CD8-positive, alpha-beta memory T cell (primary cell): Measurements from ENCODE around the gene MRPS18A. TPM values are rescaled to one million over a fixed set of nuclear protein-coding genes. Genes with fewer than 3 reads are reported as not detected.

Experiments used
- CTCF ChIA-PET: fragments of 350-600 bp; sonication (Branson Sonifier 250); formaldehyde crosslinking; loops from one replicate; lab custom pipeline; 2021; ENCODE audit warnings: antibody characterized with exemption; lab: Charles Lee
- POLR2A ChIA-PET: fragments of 350-600 bp; sonication (Branson Sonifier 250); formaldehyde crosslinking; loops from one replicate; lab custom pipeline; 2021; ENCODE audit warnings: antibody characterized with exemption; lab: Charles Lee
- DNase-seq, 5 donors: peaks; one replicate each; pipeline versions ENCODE4 v3.0.0 to v3.0.0-alpha.2; 2020 to 2022; ENCODE audit warnings: mixed read lengths in 1 of 5
- H3K27ac ChIP-seq: one replicate; pipeline ENCODE4 v1.7.0; 2013; ENCODE audit warnings: low read depth, mild to moderate bottlenecking, low read length, moderate library complexity
- H3K27me3 ChIP-seq: 2 replicates; pipeline ENCODE4 v1.7.0; 2013; ENCODE audit warnings: low read length, mild to moderate bottlenecking; ENCODE audit not compliant: insufficient read depth, poor library complexity, severe bottlenecking
- H3K36me3 ChIP-seq: 2 replicates; pipeline ENCODE4 v1.7.0; 2013; ENCODE audit warnings: mild to moderate bottlenecking, low read length, moderate library complexity; ENCODE audit not compliant: insufficient read depth
- H3K4me1 ChIP-seq: 2 replicates; pipeline ENCODE4 v1.7.0; 2013; ENCODE audit warnings: mild to moderate bottlenecking, low read length, moderate library complexity; ENCODE audit not compliant: insufficient read depth
- H3K4me3 ChIP-seq: 2 replicates; pipeline ENCODE4 v1.7.0; 2013; ENCODE audit warnings: mild to moderate bottlenecking, low read length
- H3K9me3 ChIP-seq: 2 replicates; pipeline ENCODE4 v1.7.0; 2013; ENCODE audit warnings: mild to moderate bottlenecking, low read length
- H3K27ac Mint-ChIP-seq, 8 donors: one replicate each; pipeline ENCODE4 v1.8.0; 2020 to 2021; ENCODE audit warnings: mixed read lengths in 8 of 8, mild to moderate bottlenecking in 6 of 8, inconsistent platforms in 3 of 8, moderate library complexity in 3 of 8
- H3K27me3 Mint-ChIP-seq, 2 donors: one replicate each; pipeline ENCODE4 v1.8.0; 2020 to 2021; ENCODE audit warnings: mixed read lengths in 2 of 2, mild to moderate bottlenecking in 1 of 2, moderate library complexity in 1 of 2
- H3K36me3 Mint-ChIP-seq, 3 donors: one replicate each; pipeline ENCODE4 v1.8.0; 2020 to 2021; ENCODE audit warnings: mixed read lengths in 3 of 3, inconsistent platforms in 1 of 3, mild to moderate bottlenecking in 1 of 3
- H3K4me1 Mint-ChIP-seq, 3 donors: one replicate each; pipeline ENCODE4 v1.8.0; 2020 to 2021; ENCODE audit warnings: mixed read lengths in 3 of 3, inconsistent platforms in 1 of 3, mild to moderate bottlenecking in 1 of 3
- H3K4me3 Mint-ChIP-seq, 7 donors: one replicate each; pipeline ENCODE4 v1.8.0; 2020 to 2021; ENCODE audit warnings: mixed read lengths in 7 of 7, mild to moderate bottlenecking in 6 of 7, moderate library complexity in 4 of 7, inconsistent platforms in 2 of 7
- H3K9me3 Mint-ChIP-seq, 5 donors: one replicate each; pipeline ENCODE4 v1.8.0; 2020 to 2022; ENCODE audit warnings: mixed read lengths in 5 of 5, mild to moderate bottlenecking in 3 of 5, moderate library complexity in 2 of 5, inconsistent platforms in 1 of 5
- polyA plus RNA-seq: library from polyadenylated mRNA; unstranded; fragments of 300-500 nt; fragmentation: Illumina TruSeq; gene quantifications from one replicate; pipeline ENCODE4 v1.2.3, GENCODE V29; 2021
- total RNA-seq, 2 experiments: library from RNA; stranded (reverse); gene quantifications; one replicate each; pipeline ENCODE4 v1.2.3, GENCODE V29; 2021

Gene MRPS18A
- total and polyA plus RNA-seq, 3 experiments from 2014 or later = 60.4 to 65.2 (median 60.6) TPM

GRCh38 chr6:43729537-43729936, 41.9 kb upstream of the MRPS18A start:
- Mint-ChIP-seq H3K27me3 (no peaks in the 10 kb centered on the region), H3K4me3 (no peak overlapping the region), H3K9me3 (peaks cover 6 to 19% (median 17%) of the 10 kb centered on the region in 5 donors), H3K27ac (no peak overlapping the region), H3K4me1 (peaks cover 15 to 30% (median 29%) of the 10 kb centered on the region in 3 donors), H3K36me3 (peaks cover 0 to 7% (median 0%) of the 10 kb centered on the region in 3 donors)
- Histone ChIP-seq H3K36me3 (no peaks in the 10 kb centered on the region), H3K4me3 (no peak overlapping the region), H3K4me1 (peaks cover 24% of the 10 kb centered on the region), H3K9me3 (peaks cover 4% of the 10 kb centered on the region), H3K27ac (no peak overlapping the region), H3K27me3 (no peaks in the 10 kb centered on the region)
- DNase-seq = no peak
- ChIA-PET CTCF (no interaction called here), POLR2A (no interaction called here)

GRCh38 chr6:43728586-43728985, 41.0 kb upstream of the MRPS18A start:
- H3K4me1 Mint-ChIP-seq = peaks cover 23 to 33% (median 32%) of the 10 kb centered on the region in 3 donors
- H3K27ac ChIP-seq = no peak overlapping the region
- CTCF ChIA-PET = no interaction called here
- no peaks in the 10 kb centered on the region for H3K27me3 ChIP-seq
- peaks cover 26% of the 10 kb centered on the region for H3K4me1 ChIP-seq
- DNase-seq = no peak
- H3K36me3 Mint-ChIP-seq = peaks cover 0 to 7% (median 0%) of the 10 kb centered on the region in 3 donors
- H3K9me3 ChIP-seq = peaks cover 4% of the 10 kb centered on the region
- POLR2A ChIA-PET = no interaction called here
- H3K4me3 ChIP-seq = no peak overlapping the region
- H3K27me3 Mint-ChIP-seq = no peaks in the 10 kb centered on the region
- peak overlapping the region in 3 of 8 donors; percentile 10 to 93 (median 26) for H3K27ac Mint-ChIP-seq
- H3K4me3 Mint-ChIP-seq = no peak overlapping the region
- H3K36me3 ChIP-seq = no peaks in the 10 kb centered on the region
- H3K9me3 Mint-ChIP-seq = peaks cover 6 to 19% (median 17%) of the 10 kb centered on the region in 5 donors

- peaks cover 3 to 19% (median 17%) of the 10 kb centered on the region in 5 donors for H3K9me3 Mint-ChIP-seq
- ChIA-PET POLR2A (no interaction called here), CTCF (no interaction called here)
- peaks cover 23 to 33% (median 32%) of the 10 kb centered on the region in 3 donors for H3K4me1 Mint-ChIP-seq
- H3K27me3 Mint-ChIP-seq = no peaks in the 10 kb centered on the region
- no peak overlapping the region for H3K4me3 Mint-ChIP-seq
- peak overlapping the region in 5 of 8 donors; percentile 7 to 93 (median 59) for H3K27ac Mint-ChIP-seq
- Histone ChIP-seq H3K27me3 (no peaks in the 10 kb centered on the region), H3K27ac (no peak overlapping the region), H3K4me3 (no peak overlapping the region), H3K9me3 (peaks cover 4% of the 10 kb centered on the region), H3K4me1 (peaks cover 26% of the 10 kb centered on the region), H3K36me3 (no peaks in the 10 kb centered on the region)
- no peak for DNase-seq
- H3K36me3 Mint-ChIP-seq = peaks cover 0 to 4% (median 0%) of the 10 kb centered on the region in 3 donors
These were observed 40.0 kb upstream of the MRPS18A start for GRCh38 chr6:43727634-43728033.

GRCh38 chr6:43725643-43726580, 38.3 kb upstream of the MRPS18A start:
- no peaks in the 10 kb centered on the region for H3K36me3 ChIP-seq
- no peak for DNase-seq
- peak overlapping the region; percentile 62 to 94 (median 90) for H3K27ac Mint-ChIP-seq
- peaks cover 0 to 4% (median 0%) of the 10 kb centered on the region in 3 donors for H3K36me3 Mint-ChIP-seq
- H3K4me3 ChIP-seq = peak overlapping the region; percentile 24
- no peaks in the 10 kb centered on the region for H3K27me3 Mint-ChIP-seq
- peak overlapping the region; percentile 33 for H3K27ac ChIP-seq
- H3K4me3 Mint-ChIP-seq = peak overlapping the region in 6 of 7 donors; percentile 28 to 64 (median 50)
- peaks cover 26% of the 10 kb centered on the region for H3K4me1 ChIP-seq
- peaks cover under 1% of the 10 kb centered on the region for H3K9me3 ChIP-seq
- peaks cover 3 to 12% (median 8%) of the 10 kb centered on the region in 5 donors for H3K9me3 Mint-ChIP-seq
- H3K27me3 ChIP-seq = no peaks in the 10 kb centered on the region
- peaks cover 23 to 33% (median 28%) of the 10 kb centered on the region in 3 donors for H3K4me1 Mint-ChIP-seq
- ChIA-PET CTCF (interaction anchor here (1.7 to 2.6 kb wide), 5 partner anchors 14 to 353 kb away, joined by 5 to 32 read pairs (median 30); partner anchors contain the start of gene VEGFA), POLR2A (interaction anchor here (1.2 kb wide), 1 partner anchor 43 kb away, joined by 4 read pairs; no protein-coding TSS in a partner anchor)

- Histone ChIP-seq H3K4me3 (peak overlapping the region; percentile 24), H3K9me3 (no peaks in the 10 kb centered on the region), H3K36me3 (no peaks in the 10 kb centered on the region), H3K27ac (peak overlapping the region; percentile 43), H3K4me1 (peaks cover 26% of the 10 kb centered on the region), H3K27me3 (no peaks in the 10 kb centered on the region)
- Mint-ChIP-seq H3K4me3 (peak overlapping the region; percentile 47 to 80 (median 63)), H3K9me3 (peaks cover 0 to 7% (median 2%) of the 10 kb centered on the region in 5 donors), H3K4me1 (peaks cover 23 to 33% (median 28%) of the 10 kb centered on the region in 3 donors), H3K36me3 (no peaks in the 10 kb centered on the region), H3K27ac (peak overlapping the region; percentile 68 to 94 (median 90)), H3K27me3 (no peaks in the 10 kb centered on the region)
- CTCF ChIA-PET = interaction anchor here (0.6 to 2.6 kb wide), 7 partner anchors 15 to 436 kb away, joined by 3 to 32 read pairs (median 8); partner anchors contain the start of gene VEGFA
- DNase-seq = peak; percentile 37 to 86 (median 83)
- POLR2A ChIA-PET = interaction anchor here (0.6 to 1.3 kb wide), 4 partner anchors 44 to 355 kb away, joined by 3 to 6 read pairs (median 4); no protein-coding TSS in a partner anchor
These were observed 37.5 kb upstream of the MRPS18A start for GRCh38 chr6:43724914-43725642.

GRCh38 chr6:43724354-43724753, 36.8 kb upstream of the MRPS18A start:
- Histone ChIP-seq H3K4me1 (peaks cover 26% of the 10 kb centered on the region), H3K4me3 (peak overlapping the region; percentile 24), H3K27ac (peak overlapping the region; percentile 43), H3K27me3 (no peaks in the 10 kb centered on the region), H3K36me3 (no peaks in the 10 kb centered on the region), H3K9me3 (no peaks in the 10 kb centered on the region)
- POLR2A ChIA-PET = interaction anchor here (0.6 to 1.3 kb wide), 5 partner anchors 45 to 356 kb away, joined by 3 to 6 read pairs (median 4); no protein-coding TSS in a partner anchor
- Mint-ChIP-seq H3K36me3 (no peaks in the 10 kb centered on the region), H3K27me3 (peaks cover 1 to 3% of the 10 kb centered on the region in 2 donors), H3K4me1 (peaks cover 23 to 33% (median 28%) of the 10 kb centered on the region in 3 donors), H3K9me3 (peaks cover 0 to 2% (median 0%) of the 10 kb centered on the region in 5 donors), H3K27ac (peak overlapping the region; percentile 51 to 94 (median 87)), H3K4me3 (peak overlapping the region in 4 of 7 donors; percentile 47 to 64 (median 50))
- CTCF ChIA-PET = interaction anchor here (0.6 to 2.6 kb wide), 8 partner anchors 15 to 436 kb away, joined by 3 to 32 read pairs (median 8); partner anchors contain the start of gene VEGFA
- DNase-seq = peak in 1 of 5 donors; percentile 8

GRCh38 chr6:43723737-43724295, 36.2 kb upstream of the MRPS18A start:
- peak overlapping the region in 5 of 8 donors; percentile 0 to 93 (median 80) for H3K27ac Mint-ChIP-seq
- peaks cover 23 to 33% (median 28%) of the 10 kb centered on the region in 3 donors for H3K4me1 Mint-ChIP-seq
- Histone ChIP-seq H3K4me1 (peaks cover 26% of the 10 kb centered on the region), H3K36me3 (no peaks in the 10 kb centered on the region), H3K27me3 (no peaks in the 10 kb centered on the region), H3K9me3 (no peaks in the 10 kb centered on the region), H3K27ac (no peak overlapping the region), H3K4me3 (no peak overlapping the region)
- peak overlapping the region in 2 of 7 donors; percentile 12 to 16 for H3K4me3 Mint-ChIP-seq
- ChIA-PET POLR2A (interaction anchor here (0.6 to 1.3 kb wide), 3 partner anchors 47 to 356 kb away, joined by 3 to 4 read pairs (median 3); no protein-coding TSS in a partner anchor), CTCF (interaction anchor here (1.0 to 2.6 kb wide), 8 partner anchors 16 to 362 kb away, joined by 3 to 32 read pairs (median 8); partner anchors contain the start of gene VEGFA)
- peaks cover 1 to 3% of the 10 kb centered on the region in 2 donors for H3K27me3 Mint-ChIP-seq
- no peaks in the 10 kb centered on the region for H3K9me3 Mint-ChIP-seq
- no peaks in the 10 kb centered on the region for H3K36me3 Mint-ChIP-seq
- peak; percentile 31 to 76 (median 61) for DNase-seq
